ENCODE results near the gene CCT5.
A peak's percentile ranks its signal among the peaks of the same experiment; 100 is the strongest.

The CCT5 gene

DNA sequence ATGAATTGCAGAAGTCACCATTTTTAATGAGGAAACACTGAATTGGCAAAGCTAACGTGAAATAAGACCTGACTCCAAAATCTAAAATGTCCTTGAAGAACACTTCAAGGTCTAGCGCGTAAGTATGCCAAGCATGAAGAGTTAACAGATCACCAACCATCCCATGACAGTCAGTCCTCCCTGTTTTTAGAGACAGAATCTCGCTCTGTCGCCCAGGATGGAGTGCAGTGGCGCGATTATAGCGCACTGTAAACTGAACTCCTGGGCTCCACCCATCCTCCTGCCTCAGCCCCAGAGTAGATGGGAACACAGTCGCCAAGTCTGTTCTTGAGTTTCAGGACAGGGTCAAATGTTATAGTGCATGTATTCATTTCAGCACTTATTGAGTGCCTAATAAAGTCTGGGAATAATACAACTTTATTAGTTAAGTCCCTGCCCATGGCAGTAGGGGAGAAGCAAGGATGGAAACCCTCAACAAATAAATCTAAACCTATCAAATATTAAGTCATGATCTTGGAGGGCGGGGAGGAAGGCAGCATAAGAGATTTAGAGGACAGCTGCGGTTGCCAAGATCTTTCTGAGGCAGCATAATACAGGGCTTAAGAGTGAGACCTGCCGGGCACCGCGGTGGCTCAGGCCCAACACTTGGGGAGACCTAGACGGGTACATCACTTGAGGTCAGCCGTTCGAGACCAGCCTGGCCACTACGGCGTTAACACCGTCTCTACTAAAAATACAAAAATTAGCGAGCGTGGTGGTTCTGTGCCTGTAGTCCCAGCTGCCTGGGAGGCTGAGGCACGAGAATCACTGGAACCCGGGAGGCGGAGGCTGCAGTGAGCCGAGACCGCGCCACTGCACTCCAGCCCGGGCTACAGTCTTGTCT, 1.5 kb upstream of the CCT5 start:
- TF ChIP-seq, protein P1, sequence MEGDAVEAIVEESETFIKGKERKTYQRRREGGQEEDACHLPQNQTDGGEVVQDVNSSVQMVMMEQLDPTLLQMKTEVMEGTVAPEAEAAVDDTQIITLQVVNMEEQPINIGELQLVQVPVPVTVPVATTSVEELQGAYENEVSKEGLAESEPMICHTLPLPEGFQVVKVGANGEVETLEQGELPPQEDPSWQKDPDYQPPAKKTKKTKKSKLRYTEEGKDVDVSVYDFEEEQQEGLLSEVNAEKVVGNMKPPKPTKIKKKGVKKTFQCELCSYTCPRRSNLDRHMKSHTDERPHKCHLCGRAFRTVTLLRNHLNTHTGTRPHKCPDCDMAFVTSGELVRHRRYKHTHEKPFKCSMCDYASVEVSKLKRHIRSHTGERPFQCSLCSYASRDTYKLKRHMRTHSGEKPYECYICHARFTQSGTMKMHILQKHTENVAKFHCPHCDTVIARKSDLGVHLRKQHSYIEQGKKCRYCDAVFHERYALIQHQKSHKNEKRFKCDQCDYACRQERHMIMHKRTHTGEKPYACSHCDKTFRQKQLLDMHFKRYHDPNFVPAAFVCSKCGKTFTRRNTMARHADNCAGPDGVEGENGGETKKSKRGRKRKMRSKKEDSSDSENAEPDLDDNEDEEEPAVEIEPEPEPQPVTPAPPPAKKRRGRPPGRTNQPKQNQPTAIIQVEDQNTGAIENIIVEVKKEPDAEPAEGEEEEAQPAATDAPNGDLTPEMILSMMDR (IDR thresholded peaks at IDR 0.05; ENCODE audit: low read depth, low read length): no peak
- TF ChIP-seq EZH2phosphoT487 (IDR thresholded peaks at IDR 0.05; ENCODE audit: low read depth): no peak
- peak overlapping the region; percentile 99 for H3K9ac ChIP-seq (ENCODE audit: low read length)
- H3K4me3 ChIP-seq (ENCODE audit: low read length): peak overlapping the region; percentile 98
- H3K27me3 ChIP-seq (ENCODE audit: low read depth, low read length): no peaks in the 10 kb centered on the region
- peaks cover 10% of the 10 kb centered on the region for H3K36me3 ChIP-seq (replicated peaks; ENCODE audit: low read depth, low read length)
- 0 out of 2 replicates have a peak overlapping the region, but pooled peaks have one; percentile 82 for H3K27ac ChIP-seq (ENCODE audit: low read length)
- H3K9me3 ChIP-seq (ENCODE audit: insufficient read depth, low read length): no peaks in the 10 kb centered on the region
- peaks cover 63% of the 10 kb centered on the region for H3K79me2 ChIP-seq (ENCODE audit: low read length)
- H4K20me1 ChIP-seq (ENCODE audit: insufficient read depth, low read length): peaks cover 14% of the 10 kb centered on the region
- H2AFZ ChIP-seq (ENCODE audit: low read depth, low read length): peak overlapping the region; percentile 84; the same call in 1 of the 2 replicates
- peaks cover 18% of the 10 kb centered on the region for H3K4me1 ChIP-seq (ENCODE audit: low read length)
- peak overlapping the region; percentile 87 for H3K4me2 ChIP-seq (ENCODE audit: low read length)

DNA sequence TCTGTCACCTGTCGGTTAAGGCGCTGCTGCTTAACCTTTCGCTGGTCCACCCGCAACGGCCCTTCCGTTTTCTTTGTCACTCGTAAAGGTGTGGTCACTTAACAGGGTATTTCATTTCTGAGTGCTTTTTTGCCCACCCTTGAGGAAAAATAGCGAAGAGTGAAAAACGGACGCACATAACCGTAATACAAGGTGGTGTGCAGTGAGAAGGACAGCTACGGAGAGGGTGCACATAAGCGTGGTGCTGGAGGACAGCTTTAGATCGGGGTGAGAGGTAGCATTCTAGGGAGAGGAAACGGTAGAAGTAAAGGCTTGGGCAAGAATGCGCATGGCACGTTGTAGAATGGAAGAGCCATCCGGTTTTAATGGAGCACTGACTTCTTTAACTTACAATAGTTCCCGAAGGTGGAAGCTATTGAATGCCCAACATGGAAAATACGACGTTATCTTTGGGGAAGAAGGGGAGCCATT, 761 bp downstream of the CCT5 start:
- Histone ChIP-seq H3K27me3 (ENCODE audit: low read depth, low read length) (no peaks in the 10 kb centered on the region), H3K27ac (ENCODE audit: low read length) (peak overlapping the region; percentile 82), H2AFZ (ENCODE audit: low read depth, low read length) (no peak overlapping the region), H3K9ac (ENCODE audit: low read length) (peak overlapping the region; percentile 99), H4K20me1 (ENCODE audit: insufficient read depth, low read length) (peaks cover 25% of the 10 kb centered on the region), H3K79me2 (ENCODE audit: low read length) (peaks cover 85% of the 10 kb centered on the region), H3K4me1 (ENCODE audit: low read length) (peaks cover 24% of the 10 kb centered on the region), H3K9me3 (ENCODE audit: insufficient read depth, low read length) (no peaks in the 10 kb centered on the region), H3K4me3 (ENCODE audit: low read length) (peak overlapping the region; percentile 98), H3K4me2 (ENCODE audit: low read length) (peak overlapping the region; percentile 90), H3K36me3 (replicated peaks; ENCODE audit: low read depth, low read length) (peaks cover 31% of the 10 kb centered on the region)
- TF ChIP-seq EZH2phosphoT487 (IDR thresholded peaks at IDR 0.05; ENCODE audit: low read depth): no peak
- TF ChIP-seq, protein P1 (IDR thresholded peaks at IDR 0.05; ENCODE audit: low read depth, low read length): no peak

DNA sequence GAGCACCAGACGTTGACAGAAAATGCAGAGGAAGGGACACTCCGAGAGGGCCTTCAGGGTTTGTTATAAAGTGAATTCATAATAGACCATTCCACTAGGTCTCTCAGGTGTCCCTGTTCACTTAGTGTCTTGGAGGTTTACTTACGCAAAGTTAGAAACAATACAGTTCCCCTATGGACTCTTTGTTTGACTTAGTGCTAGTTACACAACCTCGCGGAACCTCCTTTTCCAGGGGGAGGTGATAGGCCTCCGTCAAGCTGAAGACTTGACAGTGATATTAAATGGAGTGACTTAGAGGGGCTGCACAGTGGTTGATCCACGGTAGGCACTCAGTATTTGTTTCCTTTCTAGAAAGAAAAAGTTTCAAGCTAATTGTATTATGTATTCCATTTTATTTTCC, 1.3 kb downstream of the CCT5 start:
- peaks cover 26% of the 10 kb centered on the region for H4K20me1 ChIP-seq (ENCODE audit: insufficient read depth, low read length)
- H3K9me3 ChIP-seq (ENCODE audit: insufficient read depth, low read length): no peaks in the 10 kb centered on the region
- peaks cover 24% of the 10 kb centered on the region for H3K4me1 ChIP-seq (ENCODE audit: low read length)
- H2AFZ ChIP-seq (ENCODE audit: low read depth, low read length): no peak overlapping the region
- peak overlapping the region; percentile 99 for H3K9ac ChIP-seq (ENCODE audit: low read length)
- no peak for TF ChIP-seq EZH2phosphoT487 (IDR thresholded peaks at IDR 0.05; ENCODE audit: low read depth)
- TF ChIP-seq, protein P1 (IDR thresholded peaks at IDR 0.05; ENCODE audit: low read depth, low read length): no peak
- H3K4me3 ChIP-seq (ENCODE audit: low read length): peak overlapping the region; percentile 98
- H3K27me3 ChIP-seq (ENCODE audit: low read depth, low read length): no peaks in the 10 kb centered on the region
- H3K4me2 ChIP-seq (ENCODE audit: low read length): peak overlapping the region; percentile 90
- peaks cover 90% of the 10 kb centered on the region for H3K79me2 ChIP-seq (ENCODE audit: low read length)
- H3K27ac ChIP-seq (ENCODE audit: low read length): peak overlapping the region; percentile 82
- peaks cover 37% of the 10 kb centered on the region for H3K36me3 ChIP-seq (replicated peaks; ENCODE audit: low read depth, low read length)

DNA sequence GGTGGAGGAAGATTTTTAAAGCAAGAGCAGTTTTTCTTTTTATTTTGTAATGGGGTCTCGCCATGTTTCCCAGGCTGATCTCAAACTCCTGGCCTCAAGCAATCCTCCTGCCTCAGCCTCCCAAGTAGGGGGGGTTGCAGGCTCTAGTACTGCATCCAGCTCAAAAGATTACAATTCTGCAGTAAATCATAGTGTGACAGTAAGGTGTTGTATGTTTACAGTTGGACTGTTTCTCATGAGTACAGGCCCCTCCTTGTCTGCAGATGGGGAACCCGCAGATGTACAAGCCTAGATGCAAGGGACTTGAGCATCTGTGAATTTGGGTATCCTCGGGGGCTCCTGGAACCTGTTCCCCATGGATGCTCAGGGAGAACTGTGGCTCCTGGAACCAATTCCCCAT, 3.3 kb downstream of the CCT5 start:
- H2AFZ ChIP-seq (ENCODE audit: low read depth, low read length): no peak overlapping the region
- peak overlapping the region; percentile 39 for H3K4me2 ChIP-seq (ENCODE audit: low read length)
- no peak overlapping the region for H3K9ac ChIP-seq (ENCODE audit: low read length)
- H3K79me2 ChIP-seq (ENCODE audit: low read length): peaks cover 86% of the 10 kb centered on the region
- no peak for TF ChIP-seq EZH2phosphoT487 (IDR thresholded peaks at IDR 0.05; ENCODE audit: low read depth)
- no peak overlapping the region for H3K27ac ChIP-seq (ENCODE audit: low read length)
- H3K4me3 ChIP-seq (ENCODE audit: low read length): peak overlapping the region; percentile 69
- peaks cover 31% of the 10 kb centered on the region for H4K20me1 ChIP-seq (ENCODE audit: insufficient read depth, low read length)
- peaks cover 55% of the 10 kb centered on the region for H3K36me3 ChIP-seq (replicated peaks; ENCODE audit: low read depth, low read length)
- H3K27me3 ChIP-seq (ENCODE audit: low read depth, low read length): no peaks in the 10 kb centered on the region
- peaks cover 22% of the 10 kb centered on the region for H3K4me1 ChIP-seq (ENCODE audit: low read length)
- no peaks in the 10 kb centered on the region for H3K9me3 ChIP-seq (ENCODE audit: insufficient read depth, low read length)

Data from OCI-LY3 (cell line).